ENCODE measurements around the gene PHF20. TPM values are rescaled to one million over a fixed set of nuclear protein-coding genes. Genes with fewer than 3 reads are reported as not detected.
"Not testable (repeated sequence)": the region's sequence is repeated elsewhere in the genome, so short reads cannot be mapped to it uniquely, and the experiment has no call there.

PHF20 gene
- total and polyA plus RNA-seq, 2 donors from 2014 or later = 12.3 to 48.4 TPM

DNA sequence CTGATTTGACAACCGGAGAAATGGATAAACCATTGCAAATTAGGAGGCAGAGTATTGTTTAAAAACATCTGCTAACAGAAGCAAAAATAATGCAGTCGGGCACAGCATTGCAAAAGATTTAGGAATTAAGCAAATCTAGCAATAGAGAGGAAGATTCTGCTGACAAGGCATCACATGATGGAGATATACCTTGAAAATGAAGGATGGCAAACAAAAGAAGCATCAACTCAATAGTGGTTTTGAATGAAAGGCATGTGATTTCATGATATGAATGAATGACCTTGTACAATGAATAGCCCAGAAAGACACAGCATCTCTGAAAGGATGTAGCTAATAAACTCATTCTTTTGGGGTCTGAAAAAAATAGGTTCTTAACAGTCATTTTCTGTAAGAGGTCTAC lies 21.2 kb upstream of the PHF20 start:
- no peak for FAIRE-seq

DNA sequence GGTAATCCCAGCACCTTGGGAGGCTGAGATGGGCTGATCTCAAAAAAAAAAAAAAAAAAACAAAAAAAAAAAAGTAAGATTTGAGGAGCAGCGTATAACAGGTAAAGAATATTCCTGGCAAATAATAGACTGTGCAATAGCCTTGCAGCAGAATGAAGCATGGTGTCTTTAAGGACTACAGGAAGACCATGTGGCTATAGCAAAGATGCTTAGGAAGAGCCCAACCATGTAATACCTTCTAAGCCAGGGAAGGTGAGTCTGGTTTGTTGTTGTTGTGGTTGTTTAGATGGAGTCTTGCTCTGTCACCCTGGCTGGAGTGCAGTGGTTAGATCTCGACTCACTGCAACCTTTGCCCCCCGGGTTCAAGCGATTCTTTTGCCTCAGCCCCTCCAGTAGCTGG lies 15.4 kb upstream of the PHF20 start:
- Histone ChIP-seq H3K27me3 (ENCODE audit: control insufficient read depth, insufficient read depth, low read length) (no peaks in the 10 kb centered on the region), H3K4me1 (ENCODE audit: control insufficient read depth in 2 of 3, insufficient read depth in 2 of 3, low read depth in 1 of 3, low read length in 3 of 3) (no peaks in the 10 kb centered on the region), H3K36me3 (ENCODE audit: control insufficient read depth in 2 of 3, insufficient read depth in 3 of 3, low read length in 3 of 3) (no peaks in the 10 kb centered on the region), H3K9ac (ENCODE audit: low read length in 3 of 3) (no peak overlapping the region), H3K9me3 (ENCODE audit: control insufficient read depth in 2 of 3, insufficient read depth in 1 of 3, low read length in 3 of 3) (no peaks in the 10 kb centered on the region), H3K27ac (ENCODE audit: low read depth in 2 of 2, low read length in 2 of 2) (no peak overlapping the region), H3K4me3 (ENCODE audit: low read length in 3 of 3) (no peak overlapping the region)
- TF ChIP-seq, protein P1, sequence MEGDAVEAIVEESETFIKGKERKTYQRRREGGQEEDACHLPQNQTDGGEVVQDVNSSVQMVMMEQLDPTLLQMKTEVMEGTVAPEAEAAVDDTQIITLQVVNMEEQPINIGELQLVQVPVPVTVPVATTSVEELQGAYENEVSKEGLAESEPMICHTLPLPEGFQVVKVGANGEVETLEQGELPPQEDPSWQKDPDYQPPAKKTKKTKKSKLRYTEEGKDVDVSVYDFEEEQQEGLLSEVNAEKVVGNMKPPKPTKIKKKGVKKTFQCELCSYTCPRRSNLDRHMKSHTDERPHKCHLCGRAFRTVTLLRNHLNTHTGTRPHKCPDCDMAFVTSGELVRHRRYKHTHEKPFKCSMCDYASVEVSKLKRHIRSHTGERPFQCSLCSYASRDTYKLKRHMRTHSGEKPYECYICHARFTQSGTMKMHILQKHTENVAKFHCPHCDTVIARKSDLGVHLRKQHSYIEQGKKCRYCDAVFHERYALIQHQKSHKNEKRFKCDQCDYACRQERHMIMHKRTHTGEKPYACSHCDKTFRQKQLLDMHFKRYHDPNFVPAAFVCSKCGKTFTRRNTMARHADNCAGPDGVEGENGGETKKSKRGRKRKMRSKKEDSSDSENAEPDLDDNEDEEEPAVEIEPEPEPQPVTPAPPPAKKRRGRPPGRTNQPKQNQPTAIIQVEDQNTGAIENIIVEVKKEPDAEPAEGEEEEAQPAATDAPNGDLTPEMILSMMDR (IDR thresholded peaks at IDR 0.05; ENCODE audit: borderline replicate concordance, extremely low read depth, insufficient read depth) = no peak
- DNase-seq (no peak), FAIRE-seq (no peak)
- intact Hi-C loops (cut with DNase I) = no loop called here

More for the DNA sequence above, 21.2 kb upstream of the PHF20 start:
- Histone ChIP-seq H3K27me3 (ENCODE audit: control insufficient read depth, insufficient read depth, low read length) (no peaks in the 10 kb centered on the region), H3K36me3 (ENCODE audit: control insufficient read depth in 2 of 3, insufficient read depth in 3 of 3, low read length in 3 of 3) (no peaks in the 10 kb centered on the region), H3K27ac (ENCODE audit: low read depth in 2 of 2, low read length in 2 of 2) (no peak overlapping the region), H3K4me3 (ENCODE audit: low read length in 3 of 3) (no peak overlapping the region), H3K4me1 (ENCODE audit: control insufficient read depth in 2 of 3, insufficient read depth in 2 of 3, low read depth in 1 of 3, low read length in 3 of 3) (no peaks in the 10 kb centered on the region), H3K9me3 (ENCODE audit: control insufficient read depth in 2 of 3, insufficient read depth in 1 of 3, low read length in 3 of 3) (no peaks in the 10 kb centered on the region), H3K9ac (ENCODE audit: low read length in 3 of 3) (no peak overlapping the region)
- no peak for DNase-seq
- TF ChIP-seq, protein P1 (IDR thresholded peaks at IDR 0.05; ENCODE audit: borderline replicate concordance, extremely low read depth, insufficient read depth) = no peak
- intact Hi-C loops (cut with DNase I) = no loop called here

DNA sequence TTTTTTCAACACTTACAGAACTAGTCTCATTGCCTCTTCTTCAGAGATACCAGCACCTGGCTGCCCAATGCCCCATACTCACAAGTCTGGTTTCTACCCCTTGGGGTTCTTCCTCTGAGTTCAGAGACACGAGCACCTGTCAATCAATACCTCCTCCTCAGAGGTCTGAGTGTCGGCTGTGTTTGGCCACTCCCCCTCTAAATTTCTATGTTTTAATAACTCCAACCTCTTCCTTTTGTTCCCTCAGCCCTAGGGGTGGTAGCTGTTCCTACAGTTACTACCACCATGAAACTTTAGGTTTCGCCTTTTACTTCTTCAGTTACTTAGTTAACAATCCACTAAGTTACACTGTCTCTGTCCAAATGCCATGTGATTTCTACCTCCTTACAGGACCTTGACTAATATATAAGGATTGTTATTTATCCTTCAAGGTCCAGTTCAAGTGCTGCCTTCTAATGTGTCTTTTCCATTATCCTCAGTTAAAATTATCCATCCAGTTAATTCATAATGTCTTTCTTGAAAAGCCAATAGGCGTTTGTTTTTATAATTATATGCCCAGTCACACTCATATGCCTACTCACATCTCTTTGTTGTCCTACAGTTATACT lies 14.6 kb upstream of the PHF20 start:
- peak in 1 of 5 donors; percentile 24 for DNase-seq
- H3K27me3 ChIP-seq (ENCODE audit: control insufficient read depth, insufficient read depth, low read length) = no peaks in the 10 kb centered on the region
- H3K9me3 ChIP-seq (ENCODE audit: control insufficient read depth in 2 of 3, insufficient read depth in 1 of 3, low read length in 3 of 3) = no peaks in the 10 kb centered on the region
- FAIRE-seq = no peak
- intact Hi-C loops (cut with DNase I) = no loop called here
- TF ChIP-seq, protein P1 (IDR thresholded peaks at IDR 0.05; ENCODE audit: borderline replicate concordance, extremely low read depth, insufficient read depth) = no peak
- H3K4me3 ChIP-seq (ENCODE audit: low read length in 3 of 3) = no peak overlapping the region
- H3K4me1 ChIP-seq (ENCODE audit: control insufficient read depth in 2 of 3, insufficient read depth in 2 of 3, low read depth in 1 of 3, low read length in 3 of 3) = no peaks in the 10 kb centered on the region
- no peak overlapping the region for H3K9ac ChIP-seq (ENCODE audit: low read length in 3 of 3)
- H3K27ac ChIP-seq (ENCODE audit: low read depth in 2 of 2, low read length in 2 of 2) = no peak overlapping the region
- no peaks in the 10 kb centered on the region for H3K36me3 ChIP-seq (ENCODE audit: control insufficient read depth in 2 of 3, insufficient read depth in 3 of 3, low read length in 3 of 3)

DNA sequence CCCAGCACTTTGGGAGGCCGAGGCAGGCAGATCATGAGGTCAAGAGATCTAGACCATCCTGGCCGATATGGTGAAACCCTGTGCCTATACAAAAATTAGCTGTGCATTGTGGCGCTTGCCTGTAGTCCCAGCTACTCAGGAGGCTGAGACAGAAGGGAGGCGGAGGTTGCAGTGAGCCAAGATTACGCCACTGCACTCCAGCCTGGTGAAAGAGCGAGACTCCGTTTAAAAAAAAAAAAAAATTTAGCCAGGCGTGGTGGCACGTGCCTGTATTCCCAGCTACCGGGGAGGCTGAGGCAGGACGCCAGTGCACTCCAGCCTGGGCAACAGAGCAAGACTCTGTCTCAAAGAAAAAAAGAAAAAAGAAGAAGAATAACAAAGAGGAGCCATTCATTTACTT lies 10.3 kb upstream of the PHF20 start:
- DNase-seq; H3K4me3 ChIP-seq (ENCODE audit: low read length in 3 of 3); H3K27me3 ChIP-seq (ENCODE audit: control insufficient read depth, insufficient read depth, low read length); intact Hi-C loops (cut with DNase I); H3K36me3 ChIP-seq (ENCODE audit: control insufficient read depth in 2 of 3, insufficient read depth in 3 of 3, low read length in 3 of 3); H3K9ac ChIP-seq (ENCODE audit: low read length in 3 of 3); H3K9me3 ChIP-seq (ENCODE audit: control insufficient read depth in 2 of 3, insufficient read depth in 1 of 3, low read length in 3 of 3); FAIRE-seq; H3K27ac ChIP-seq (ENCODE audit: low read depth in 2 of 2, low read length in 2 of 2); H3K4me1 ChIP-seq (ENCODE audit: control insufficient read depth in 2 of 3, insufficient read depth in 2 of 3, low read depth in 1 of 3, low read length in 3 of 3): not testable (repeated sequence)
